Endothelial cell of umbilical vein (primary cell): ENCODE measurements around the gene C9orf57. TPM values are rescaled to one million over a fixed set of nuclear protein-coding genes. Genes with fewer than 3 reads are reported as not detected.

Experiments
- BruUV-seq: library from RNA; stranded (reverse); fragments of 400-500 nt; replicated peaks from 2 replicates; lab custom pipeline; 2021; lab: Mats Ljungman, UMichigan
- CTCF ChIA-PET: fragments of 300-600, 350-600 bp; sonication (Branson Sonifier 250); formaldehyde crosslinking; loops from one replicate; lab custom pipeline; 2021; ENCODE audit warnings: antibody characterized with exemption, inconsistent platforms; lab: Charles Lee
- POLR2A ChIA-PET: fragments of 300-600, 350-600 bp; sonication (Branson Sonifier 250); formaldehyde crosslinking; loops from one replicate; lab custom pipeline; 2021; ENCODE audit warnings: antibody characterized with exemption, inconsistent platforms; lab: Charles Lee
- DNase-seq: peaks from one replicate; pipeline ENCODE4 v3.0.0-alpha.2; 2011; ENCODE audit warnings: low read depth, low spot score
- FAIRE-seq: peaks from 2 replicates; lab custom pipeline; 2011; peaks lifted over from hg19 to GRCh38; lab: Jason Lieb, UNC
- H2AFZ ChIP-seq: 2 replicates; pipeline ENCODE4 v1.6.0; 2012; ENCODE audit warnings: low read depth, low read length, control low read depth, inconsistent platforms
- H3K27ac ChIP-seq: 2 replicates; pipeline ENCODE4 v1.5.1; 2011; ENCODE audit warnings: low read depth, mild to moderate bottlenecking, control low read depth, low read length, moderate library complexity; ENCODE audit not compliant: insufficient read depth
- H3K27me3 ChIP-seq, 2 experiments: 2 replicates each; pipeline versions ENCODE4 v1.6.0 to v1.6.1; 2011; ENCODE audit warnings: low read length in 2 of 2, mixed read lengths in 1 of 2; ENCODE audit not compliant: control insufficient read depth in 2 of 2, insufficient read depth in 2 of 2
- H3K36me3 ChIP-seq, 2 experiments: 2 replicates in 1 of 2; 3 replicates in 1 of 2; pipeline ENCODE4 v1.5.1; 2011; ENCODE audit warnings: low read length in 2 of 2, mild to moderate bottlenecking in 1 of 2, moderate library complexity in 1 of 2; ENCODE audit not compliant: control insufficient read depth in 2 of 2, insufficient read depth in 2 of 2; ENCODE audit errors: extremely low read depth in 1 of 2
- H3K4me1 ChIP-seq: 3 replicates; pipeline ENCODE4 v1.5.1; 2011; ENCODE audit warnings: mild to moderate bottlenecking, low read length; ENCODE audit not compliant: control insufficient read depth, insufficient read depth; ENCODE audit errors: extremely low read depth
- H3K4me2 ChIP-seq: 2 replicates; pipeline ENCODE4 v1.6.1; 2011; ENCODE audit warnings: low read length, control low read depth, mixed read lengths; ENCODE audit not compliant: insufficient read depth
- H3K4me3 ChIP-seq, 3 experiments: fragments of 200-600 bp in 1 of 3; sonication (generic), shearing (Covaris generic) in 1 of 3; replicated peaks in 1 of 3; 2 replicates each; pipeline ENCODE4 v1.5.1; 2011 to 2016; ENCODE audit warnings: control low read depth in 3 of 3, low read length in 3 of 3, mild to moderate bottlenecking in 2 of 3, inconsistent platforms in 1 of 3, low read depth in 1 of 3, moderate library complexity in 1 of 3; ENCODE audit not compliant: insufficient read depth in 1 of 3
- H3K79me2 ChIP-seq: 2 replicates; pipeline ENCODE4 v1.6.0; 2012; ENCODE audit warnings: low read length, inconsistent platforms; ENCODE audit not compliant: control insufficient read depth, insufficient read depth
- H3K9ac ChIP-seq: replicated peaks from 2 replicates; pipeline ENCODE3; 2011; ENCODE audit warnings: low read length, control low read depth; ENCODE audit not compliant: insufficient read depth; ENCODE audit errors: extremely low read depth
- H3K9me1 ChIP-seq: replicated peaks from 3 replicates; pipeline ENCODE4 v1.6.0; 2011; ENCODE audit warnings: mild to moderate bottlenecking, low read length; ENCODE audit not compliant: control insufficient read depth, insufficient read depth; ENCODE audit errors: extremely low read depth
- H3K9me3 ChIP-seq: replicated peaks from 2 replicates; pipeline ENCODE4 v1.5.1; 2012; ENCODE audit warnings: low read length, inconsistent platforms; ENCODE audit not compliant: control insufficient read depth, insufficient read depth
- H4K20me1 ChIP-seq: replicated peaks from 2 replicates; pipeline ENCODE3; 2011; ENCODE audit warnings: mild to moderate bottlenecking, low read length; ENCODE audit not compliant: control insufficient read depth, insufficient read depth; ENCODE audit errors: extremely low read depth
- EZH2 ChIP-seq: IDR thresholded peaks from 2 replicates; pipeline ENCODE4 v1.6.1; 2012; ENCODE audit warnings: borderline replicate concordance, low read depth, mild to moderate bottlenecking, moderate library complexity, low read length, inconsistent platforms; ENCODE audit not compliant: severe bottlenecking
- FOS ChIP-seq: IDR thresholded peaks from 2 replicates; pipeline ENCODE4 v1.6.1; 2011; ENCODE audit warnings: mild to moderate bottlenecking, low read length, moderate library complexity, borderline replicate concordance; ENCODE audit not compliant: insufficient read depth
- GATA2 ChIP-seq: IDR thresholded peaks from 2 replicates; pipeline ENCODE4 v1.7.0; 2011; ENCODE audit warnings: low read depth, mild to moderate bottlenecking, moderate library complexity, mixed read lengths, low read length; ENCODE audit not compliant: insufficient read length, insufficient read depth
- JUN ChIP-seq: IDR thresholded peaks from 2 replicates; pipeline ENCODE4 v1.6.1; 2011; ENCODE audit warnings: borderline replicate concordance, low read depth; ENCODE audit not compliant: insufficient read length, insufficient read depth
- MYC ChIP-seq: IDR thresholded peaks from one replicate; pipeline ENCODE4 v1.6.1; 2011; ENCODE audit warnings: mild to moderate bottlenecking, low read depth, low read length
- POLR2A ChIP-seq: IDR thresholded peaks from 2 replicates; pipeline ENCODE4 v1.6.1; 2012; ENCODE audit warnings: low read depth, mild to moderate bottlenecking, control low read depth, low read length
- POLR2AphosphoS5 ChIP-seq: IDR thresholded peaks from 2 replicates; pipeline ENCODE4 v1.6.1; 2012; ENCODE audit warnings: low read depth, mild to moderate bottlenecking, control low read depth, low read length, moderate library complexity; ENCODE audit not compliant: insufficient read depth
- dilution Hi-C: fragments of 300-500 bp; cut with MboI; formaldehyde crosslinking; loops from one replicate; pipeline ENCODE4 v1.15.0; 2019; ENCODE audit warnings: low sequenced_read_pairs; ENCODE audit not compliant: extremely low pct_ligation_motif_present
- intact Hi-C: fragments of 100-400 bp; cut with micrococcal nuclease; formaldehyde crosslinking; loops from one replicate; pipeline ENCODE4 v1.10.0; 2022
- polyA plus RNA-seq, 4 experiments: library from polyadenylated mRNA; depleted of rRNA in 3 of 4; stranded (reverse) in 3 of 4; unstranded in 1 of 4; fragments of >200 nt; gene quantifications; 2 replicates each; pipeline versions ENCODE4 v1.2.1 to v1.2.3, GENCODE V29; 2011 to 2012; ENCODE audit warnings: missing spikeins in 1 of 4
- total RNA-seq: library from RNA; stranded (reverse); gene quantifications from 2 replicates; pipeline ENCODE4 v1.2.3, GENCODE V29; 2021
- TF ChIP-seq, protein P1 (sequence below), 2 donors: IDR thresholded peaks; 1 replicate in 1 of 2; 2 replicates in 1 of 2; pipeline ENCODE4 v1.5.1; 2011; ENCODE audit warnings: low read length in 2 of 2, mild to moderate bottlenecking in 2 of 2, moderate library complexity in 2 of 2, control low read depth in 1 of 2, inconsistent platforms in 1 of 2, low read depth in 1 of 2; ENCODE audit not compliant: insufficient read depth in 1 of 2; ENCODE audit errors: extremely low read depth in 1 of 2
- TF ChIP-seq, protein P2 (sequence below): IDR thresholded peaks from 2 replicates; pipeline ENCODE4 v1.6.1; 2011; ENCODE audit not compliant: insufficient read depth, insufficient read length

The C9orf57 gene
- total and polyA plus RNA-seq, 2 donors (not counting 3 experiments of a cell fraction or from before 2014, with no cell fraction given) = not detected

- H3K9ac ChIP-seq = no peak overlapping the region
- ChIA-PET CTCF (interaction anchor here (1.2 to 6.1 kb wide), 8 partner anchors 16 to 739 kb away, joined by 5 to 318 read pairs (median 34); no protein-coding TSS in a partner anchor), POLR2A (no interaction called here)
Measured at GRCh38 chr9:72023596-72023995, 36.8 kb downstream of the C9orf57 start.

More at GRCh38 chr9:72023596-72023995, 36.8 kb downstream of the C9orf57 start:
- Histone ChIP-seq H3K9me3 (no peaks in the 10 kb centered on the region), H3K4me2 (no peak overlapping the region), H2AFZ (no peak overlapping the region), H3K4me1 (no peaks in the 10 kb centered on the region), H3K27me3 (no peaks in the 10 kb centered on the region), H3K9me1 (no peaks in the 10 kb centered on the region), H3K36me3 (no peaks in the 10 kb centered on the region), H4K20me1 (no peaks in the 10 kb centered on the region), H3K79me2 (no peaks in the 10 kb centered on the region), H3K4me3 (no peak overlapping the region), H3K27ac (no peak overlapping the region)
- intact Hi-C loops = no loop called here
- FAIRE-seq (no peak), DNase-seq (no peak)
- no TSS peak for BruUV-seq
- TF ChIP-seq FOS (no peak), POLR2A (no peak), JUN (no peak), EZH2 (no peak), POLR2AphosphoS5 (no peak), GATA2 (no peak), MYC (no peak)
- TF ChIP-seq, protein P1, sequence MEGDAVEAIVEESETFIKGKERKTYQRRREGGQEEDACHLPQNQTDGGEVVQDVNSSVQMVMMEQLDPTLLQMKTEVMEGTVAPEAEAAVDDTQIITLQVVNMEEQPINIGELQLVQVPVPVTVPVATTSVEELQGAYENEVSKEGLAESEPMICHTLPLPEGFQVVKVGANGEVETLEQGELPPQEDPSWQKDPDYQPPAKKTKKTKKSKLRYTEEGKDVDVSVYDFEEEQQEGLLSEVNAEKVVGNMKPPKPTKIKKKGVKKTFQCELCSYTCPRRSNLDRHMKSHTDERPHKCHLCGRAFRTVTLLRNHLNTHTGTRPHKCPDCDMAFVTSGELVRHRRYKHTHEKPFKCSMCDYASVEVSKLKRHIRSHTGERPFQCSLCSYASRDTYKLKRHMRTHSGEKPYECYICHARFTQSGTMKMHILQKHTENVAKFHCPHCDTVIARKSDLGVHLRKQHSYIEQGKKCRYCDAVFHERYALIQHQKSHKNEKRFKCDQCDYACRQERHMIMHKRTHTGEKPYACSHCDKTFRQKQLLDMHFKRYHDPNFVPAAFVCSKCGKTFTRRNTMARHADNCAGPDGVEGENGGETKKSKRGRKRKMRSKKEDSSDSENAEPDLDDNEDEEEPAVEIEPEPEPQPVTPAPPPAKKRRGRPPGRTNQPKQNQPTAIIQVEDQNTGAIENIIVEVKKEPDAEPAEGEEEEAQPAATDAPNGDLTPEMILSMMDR (IDR thresholded peaks at IDR 0.05; ENCODE audit: extremely low read depth in 1 of 2, insufficient read depth in 1 of 2, low read depth in 1 of 2, low read length in 2 of 2) = no peak
- TF ChIP-seq, protein P2, sequence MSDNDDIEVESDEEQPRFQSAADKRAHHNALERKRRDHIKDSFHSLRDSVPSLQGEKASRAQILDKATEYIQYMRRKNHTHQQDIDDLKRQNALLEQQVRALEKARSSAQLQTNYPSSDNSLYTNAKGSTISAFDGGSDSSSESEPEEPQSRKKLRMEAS = no peak
- dilution Hi-C loops = no loop called here
